Chondrocyte (in vitro differentiated cells): ENCODE measurements around the gene IQCH. TPM values are rescaled to one million over a fixed set of nuclear protein-coding genes. Genes with fewer than 3 reads are reported as not detected.

Experiments used
- DNase-seq: peaks from one replicate; pipeline ENCODE4 v3.0.0; 2021; ENCODE audit warnings: mixed read lengths, low spot score
- H3K27ac Mint-ChIP-seq: one replicate; pipeline ENCODE4 v1.8.0; 2021; ENCODE audit warnings: mild to moderate bottlenecking, moderate library complexity, mixed read lengths; ENCODE audit not compliant: unreplicated experiment
- H3K27me3 Mint-ChIP-seq: 2 replicates; pipeline ENCODE4 v1.8.0; 2021; ENCODE audit warnings: low read depth, mixed read lengths
- H3K36me3 Mint-ChIP-seq: 2 replicates; pipeline ENCODE4 v1.8.0; 2021; ENCODE audit warnings: low read depth, mixed read lengths
- H3K4me1 Mint-ChIP-seq: 2 replicates; pipeline ENCODE4 v1.8.0; 2021; ENCODE audit warnings: low read depth, mild to moderate bottlenecking, mixed read lengths
- H3K4me3 Mint-ChIP-seq: one replicate; pipeline ENCODE4 v1.8.0; 2021; ENCODE audit warnings: mild to moderate bottlenecking, moderate library complexity, mixed read lengths; ENCODE audit not compliant: unreplicated experiment
- H3K9me3 Mint-ChIP-seq: 2 replicates; pipeline ENCODE4 v1.8.0; 2021; ENCODE audit warnings: low read depth, mixed read lengths
- total RNA-seq: library from RNA; stranded (reverse); gene quantifications from 3 replicates; pipeline ENCODE4 v1.2.1, GENCODE V29; 2021
- TF ChIP-seq, protein P1 (sequence below): fragments of 200-600 bp; sonication (generic); IDR thresholded peaks from 2 replicates; pipeline ENCODE4 v1.5.0; 2021; ENCODE audit warnings: antibody characterized with exemption, mild to moderate bottlenecking, moderate library complexity

IQCH gene
- total RNA-seq, 1 donor from 2014 or later, result 1.0 TPM

GRCh38 chr15:67300266-67301025, 45.9 kb downstream of the IQCH start:
- no peaks in the 10 kb centered on the region for H3K9me3 Mint-ChIP-seq
- no peak overlapping the region for H3K27ac Mint-ChIP-seq
- peaks cover 4% of the 10 kb centered on the region for H3K4me1 Mint-ChIP-seq
- DNase-seq, result no peak
- TF ChIP-seq, protein P1, sequence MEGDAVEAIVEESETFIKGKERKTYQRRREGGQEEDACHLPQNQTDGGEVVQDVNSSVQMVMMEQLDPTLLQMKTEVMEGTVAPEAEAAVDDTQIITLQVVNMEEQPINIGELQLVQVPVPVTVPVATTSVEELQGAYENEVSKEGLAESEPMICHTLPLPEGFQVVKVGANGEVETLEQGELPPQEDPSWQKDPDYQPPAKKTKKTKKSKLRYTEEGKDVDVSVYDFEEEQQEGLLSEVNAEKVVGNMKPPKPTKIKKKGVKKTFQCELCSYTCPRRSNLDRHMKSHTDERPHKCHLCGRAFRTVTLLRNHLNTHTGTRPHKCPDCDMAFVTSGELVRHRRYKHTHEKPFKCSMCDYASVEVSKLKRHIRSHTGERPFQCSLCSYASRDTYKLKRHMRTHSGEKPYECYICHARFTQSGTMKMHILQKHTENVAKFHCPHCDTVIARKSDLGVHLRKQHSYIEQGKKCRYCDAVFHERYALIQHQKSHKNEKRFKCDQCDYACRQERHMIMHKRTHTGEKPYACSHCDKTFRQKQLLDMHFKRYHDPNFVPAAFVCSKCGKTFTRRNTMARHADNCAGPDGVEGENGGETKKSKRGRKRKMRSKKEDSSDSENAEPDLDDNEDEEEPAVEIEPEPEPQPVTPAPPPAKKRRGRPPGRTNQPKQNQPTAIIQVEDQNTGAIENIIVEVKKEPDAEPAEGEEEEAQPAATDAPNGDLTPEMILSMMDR, result no peak
- no peaks in the 10 kb centered on the region for H3K36me3 Mint-ChIP-seq
- H3K27me3 Mint-ChIP-seq, result no peaks in the 10 kb centered on the region
- H3K4me3 Mint-ChIP-seq, result no peak overlapping the region

- TF ChIP-seq, protein P1, result peak; percentile 84
- Mint-ChIP-seq H3K4me1 (peaks cover 15% of the 10 kb centered on the region), H3K9me3 (no peaks in the 10 kb centered on the region), H3K27ac (no peak overlapping the region), H3K36me3 (no peaks in the 10 kb centered on the region), H3K27me3 (no peaks in the 10 kb centered on the region), H3K4me3 (no peak overlapping the region)
- DNase-seq, result no peak
Observed at GRCh38 chr15:67303490-67304363, 49.1 kb downstream of the IQCH start.

DNA sequence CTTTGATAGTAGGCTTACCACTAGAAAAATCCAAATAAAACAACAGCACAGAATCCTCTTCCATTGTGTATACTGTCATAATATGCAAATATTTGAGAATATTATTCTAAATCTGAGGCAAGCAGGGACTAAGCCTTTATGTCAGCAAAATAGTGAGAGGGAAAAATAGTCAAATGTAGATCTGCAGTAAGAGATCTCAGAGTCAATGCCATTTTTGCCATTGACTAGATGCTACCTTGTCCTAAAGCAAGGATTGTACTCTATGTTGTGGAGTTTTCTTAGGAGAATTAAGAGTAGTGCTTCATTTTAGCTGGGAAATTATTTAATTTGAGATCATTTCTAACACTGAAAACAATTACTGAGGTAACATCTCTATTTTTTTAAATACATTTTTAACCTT, 50.2 kb downstream of the IQCH start:
- Mint-ChIP-seq H3K4me3 (no peak overlapping the region), H3K36me3 (no peaks in the 10 kb centered on the region), H3K27ac (no peak overlapping the region), H3K4me1 (peaks cover 15% of the 10 kb centered on the region), H3K27me3 (no peaks in the 10 kb centered on the region), H3K9me3 (no peaks in the 10 kb centered on the region)
- TF ChIP-seq, protein P1, result no peak
- DNase-seq, result no peak

GRCh38 chr15:67305506-67305905, 50.9 kb downstream of the IQCH start:
- TF ChIP-seq, protein P1, result no peak
- Mint-ChIP-seq H3K36me3 (no peaks in the 10 kb centered on the region), H3K9me3 (no peaks in the 10 kb centered on the region), H3K27me3 (no peaks in the 10 kb centered on the region), H3K4me3 (no peak overlapping the region), H3K4me1 (peaks cover 15% of the 10 kb centered on the region), H3K27ac (no peak overlapping the region)
- DNase-seq, result no peak

- H3K27me3 Mint-ChIP-seq, result no peaks in the 10 kb centered on the region
- no peak for DNase-seq
- TF ChIP-seq, protein P1, result no peak
- no peaks in the 10 kb centered on the region for H3K9me3 Mint-ChIP-seq
- H3K27ac Mint-ChIP-seq, result no peak overlapping the region
- no peak overlapping the region for H3K4me3 Mint-ChIP-seq
- no peaks in the 10 kb centered on the region for H3K36me3 Mint-ChIP-seq
- H3K4me1 Mint-ChIP-seq, result peaks cover 15% of the 10 kb centered on the region
Observed at GRCh38 chr15:67307156-67307555, 52.6 kb downstream of the IQCH start.
